Posterior vena cava (tissue), 2 donors: ENCODE data around the gene TRABD2A. TPM values are rescaled to one million over a fixed set of nuclear protein-coding genes. Genes with fewer than 3 reads are reported as not detected.

Experiments used
- total RNA-seq, 2 donors: library from RNA; stranded (reverse); fragmentation: NEBNext Ultra II Directional; extraction: Animal tissue kit (Norgen Biotek cat#: 25700); gene quantifications; one replicate each; pipeline ENCODE4 v1.2.1, GENCODE V29; 2021
- donor health status: DM: yes; HTN: yes; CAD: no.
- donor health status: DM: yes; HTN: yes; CAD: no.

The TRABD2A gene
- total RNA-seq, 2 donors from 2014 or later = 1.0 to 2.6 TPM

Other genes with a start within 250 kb of the TRABD2A start
- 1,000 to 10,000 TPM; 1,249 to 1,274 TPM for gene TMSB10, start 24.6 kb upstream of the TRABD2A start, total RNA-seq
- 10 to 100 TPM; 56.9 to 73.4 TPM for gene KCMF1, start 90.1 kb upstream of the TRABD2A start, total RNA-seq